Left hindlimb (tissue), 1 donor: Measurements from ENCODE around the gene FGF14.

Experiments used
- DNase-seq: peaks from one replicate; pipeline ENCODE4 v3.0.0-alpha.2; 2018

Gene FGF14

GRCh38 chr13:102237230-102237629 lies 164.6 kb downstream of the FGF14 start:
- DNase-seq, result no peak

DNA sequence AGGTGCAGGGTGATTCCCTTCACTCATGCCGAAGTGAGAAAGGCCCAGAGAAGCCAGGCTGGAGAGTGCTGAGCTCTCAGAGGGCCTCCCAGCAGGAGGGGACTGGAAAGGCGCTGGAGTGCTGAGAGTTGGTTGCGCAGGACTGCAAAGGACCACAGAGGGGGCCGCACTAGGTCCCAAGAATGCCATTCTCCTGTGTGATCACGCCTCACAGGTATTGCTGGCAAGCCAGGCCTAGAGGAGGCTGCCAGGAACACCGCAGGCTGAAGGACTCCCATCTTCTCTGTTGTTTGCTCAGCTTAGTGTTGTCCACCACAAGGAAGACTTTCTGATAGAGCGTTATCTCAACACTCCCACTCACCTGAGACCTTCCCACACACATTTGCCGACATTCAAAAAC lies 165.0 kb downstream of the FGF14 start:
- no peak for DNase-seq

DNA sequence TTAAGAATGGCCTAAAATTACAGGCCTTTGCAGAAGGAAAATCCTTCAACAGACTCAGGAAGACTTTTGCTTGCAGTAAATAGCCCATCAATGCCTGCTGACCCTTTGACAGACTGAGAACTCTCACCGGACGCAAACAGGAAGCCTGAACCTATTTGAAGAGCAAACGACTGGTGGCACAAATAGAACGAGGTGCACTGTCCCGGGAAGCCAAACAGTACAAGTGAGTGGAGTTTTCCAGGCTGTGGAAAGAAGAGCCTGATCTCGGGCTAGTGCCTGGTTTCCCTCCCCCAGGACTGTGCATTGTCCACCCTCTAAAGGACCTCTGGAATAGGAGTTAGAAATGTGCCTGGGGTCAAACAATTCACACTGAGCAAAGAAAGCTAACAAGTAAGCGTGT lies 165.5 kb downstream of the FGF14 start:
- no peak for DNase-seq

- no peak for DNase-seq
Observed at GRCh38 chr13:102235689-102236088, 166.2 kb downstream of the FGF14 start.

- DNase-seq, result no peak
Observed at GRCh38 chr13:102234618-102235017, 167.2 kb downstream of the FGF14 start.

- DNase-seq, result no peak
Observed at GRCh38 chr13:102233566-102234208, 168.2 kb downstream of the FGF14 start.

DNA sequence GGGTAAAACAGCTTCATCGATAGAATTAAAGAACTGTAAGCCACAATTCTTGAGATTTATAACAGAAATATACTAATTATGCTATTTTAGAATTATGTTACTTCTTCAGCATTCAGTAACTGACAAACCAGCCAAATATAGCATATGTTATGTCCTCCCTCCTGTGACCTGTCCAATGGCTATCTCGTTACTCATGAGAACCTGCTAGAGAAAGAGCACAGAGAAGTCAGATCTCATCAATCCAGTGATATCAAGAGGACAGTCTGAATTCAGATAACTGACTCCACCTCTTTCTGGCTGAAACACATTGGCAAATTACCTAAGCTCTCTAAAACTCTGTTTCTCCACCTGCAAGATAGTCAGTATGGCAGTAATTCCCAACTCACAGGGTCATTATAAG lies 170.4 kb downstream of the FGF14 start:
- DNase-seq, result no peak

GRCh38 chr13:102227741-102228140 lies 174.1 kb downstream of the FGF14 start:
- DNase-seq, result no peak

GRCh38 chr13:102226591-102226990 lies 175.3 kb downstream of the FGF14 start:
- no peak for DNase-seq

- DNase-seq, result no peak
Observed at GRCh38 chr13:102225892-102226291, 176.0 kb downstream of the FGF14 start.

DNA sequence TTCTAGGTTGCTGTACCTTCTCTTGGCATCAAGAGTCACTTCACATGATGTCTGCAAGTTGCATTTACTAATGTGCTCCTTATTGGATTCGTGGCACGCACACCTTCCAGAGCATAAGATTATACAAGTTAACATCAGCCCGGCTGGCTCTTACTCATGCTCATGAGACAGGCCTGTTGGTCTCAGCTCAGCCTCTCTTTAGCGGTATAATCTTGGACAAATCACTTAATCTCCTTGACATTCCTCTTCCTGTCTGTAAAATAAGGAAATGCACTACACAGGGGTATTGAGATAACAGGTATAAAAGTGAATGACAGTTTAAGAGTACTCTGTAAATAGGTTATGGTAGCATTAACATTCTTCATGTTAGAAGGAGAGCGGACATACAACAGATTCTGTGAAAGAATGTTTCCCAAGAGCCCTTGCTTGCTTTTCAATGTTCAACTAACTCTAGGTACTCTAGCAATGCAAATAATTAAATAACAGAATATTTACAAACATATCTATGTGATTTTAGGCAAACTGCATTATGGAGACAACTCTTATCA lies 181.1 kb downstream of the FGF14 start:
- DNase-seq, result no peak

- no peak for DNase-seq
Observed at GRCh38 chr13:102214956-102215355, 186.9 kb downstream of the FGF14 start.

GRCh38 chr13:102212729-102213128 lies 189.1 kb downstream of the FGF14 start:
- DNase-seq, result no peak

DNA sequence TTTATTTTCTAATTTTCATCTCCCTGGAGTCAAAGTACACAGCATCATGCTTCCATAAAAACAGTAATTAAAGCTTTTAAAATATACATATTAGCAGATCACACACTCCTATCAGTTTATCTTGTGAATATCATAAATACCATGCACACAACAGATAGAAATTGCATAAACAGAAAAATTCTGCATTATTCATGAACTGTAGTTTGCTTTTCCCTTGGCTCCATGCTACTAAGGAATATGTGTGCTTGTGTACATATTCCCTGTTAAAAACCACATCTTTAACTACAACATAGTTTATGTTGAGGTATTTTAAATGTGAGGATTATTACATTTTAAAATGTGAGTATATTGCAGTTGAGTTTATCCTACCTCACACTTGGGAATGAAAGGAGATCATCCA lies 193.5 kb downstream of the FGF14 start:
- no peak for DNase-seq

GRCh38 chr13:102207680-102208342 lies 194.0 kb downstream of the FGF14 start:
- no peak for DNase-seq

DNA sequence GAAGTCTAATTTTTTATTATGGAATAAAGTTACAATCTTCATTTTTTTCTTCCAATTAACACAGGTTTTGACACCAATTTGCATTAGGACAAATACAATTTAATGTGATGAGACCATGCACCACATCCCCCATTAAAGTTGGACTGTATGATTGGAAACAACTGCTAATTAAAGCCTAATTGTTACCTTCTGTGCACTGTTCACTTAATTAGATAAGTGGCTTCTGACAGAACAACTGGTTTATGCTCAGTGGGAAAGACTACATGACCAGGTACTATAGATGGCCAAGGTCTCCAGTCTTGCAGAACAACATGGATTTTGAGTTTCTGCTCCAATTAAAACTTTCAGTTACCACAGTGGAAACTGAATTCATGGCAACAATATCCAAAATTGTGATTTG lies 198.1 kb downstream of the FGF14 start:
- DNase-seq, result no peak

DNA sequence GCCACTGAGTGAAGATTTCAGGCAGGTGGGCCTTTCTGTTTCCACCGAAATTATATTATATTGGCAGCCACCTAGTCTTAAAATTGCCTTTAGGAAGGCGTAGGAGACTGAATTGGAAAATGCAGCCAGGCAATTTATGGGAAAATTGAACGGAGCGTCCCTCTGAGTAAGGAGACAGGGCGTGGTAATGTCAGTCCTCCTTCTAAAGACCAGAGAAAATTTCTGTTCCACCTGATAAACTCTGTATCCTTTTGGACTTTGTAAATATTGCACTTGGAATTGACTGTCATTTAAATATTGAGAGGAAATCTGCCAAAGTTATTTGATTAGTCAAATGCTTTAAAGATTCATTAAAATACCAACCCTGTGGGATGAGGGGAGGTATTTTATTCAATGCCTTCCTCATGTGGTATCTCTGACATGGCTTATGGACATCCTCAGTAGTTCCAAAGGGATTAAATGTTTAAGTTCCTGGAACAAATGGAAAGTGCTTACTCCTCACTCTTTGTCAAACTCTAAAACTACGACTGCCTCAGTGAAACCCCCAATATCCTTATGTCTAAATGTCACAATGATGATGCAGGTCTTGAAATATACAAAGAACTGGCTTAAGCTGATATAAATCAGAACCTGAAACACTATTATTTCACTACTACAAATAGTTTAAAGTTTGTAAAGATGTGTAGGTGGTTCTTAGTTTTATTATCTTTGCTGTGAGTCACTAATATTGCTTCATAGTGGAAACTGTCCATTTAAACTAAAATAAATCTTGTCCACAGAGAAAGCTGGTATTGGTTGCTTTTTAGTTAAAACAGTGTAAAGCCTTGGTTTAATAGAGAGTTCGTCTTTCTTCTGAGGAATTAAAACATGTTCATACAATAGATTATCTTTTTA lies 203.2 kb downstream of the FGF14 start:
- DNase-seq, result no peak

DNA sequence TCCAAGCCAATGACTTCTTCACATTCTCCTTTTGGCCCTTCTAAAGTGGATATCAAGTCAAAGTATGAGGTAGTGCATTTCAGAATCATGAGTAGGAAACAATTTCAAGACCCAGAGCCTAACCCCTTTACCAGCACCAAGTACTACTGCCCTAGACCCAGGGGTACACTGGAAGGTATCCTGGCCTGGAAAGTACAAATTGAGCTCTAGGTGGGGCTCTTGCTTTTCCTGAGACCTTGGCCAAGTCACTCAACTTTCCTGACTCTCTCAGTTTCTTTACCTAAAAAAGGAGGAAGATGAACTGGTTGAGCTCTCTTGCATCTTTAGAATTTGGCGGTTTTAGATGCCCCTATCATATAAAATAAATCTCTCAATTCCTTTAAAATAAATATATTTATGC lies 204.7 kb downstream of the FGF14 start:
- no peak for DNase-seq

DNA sequence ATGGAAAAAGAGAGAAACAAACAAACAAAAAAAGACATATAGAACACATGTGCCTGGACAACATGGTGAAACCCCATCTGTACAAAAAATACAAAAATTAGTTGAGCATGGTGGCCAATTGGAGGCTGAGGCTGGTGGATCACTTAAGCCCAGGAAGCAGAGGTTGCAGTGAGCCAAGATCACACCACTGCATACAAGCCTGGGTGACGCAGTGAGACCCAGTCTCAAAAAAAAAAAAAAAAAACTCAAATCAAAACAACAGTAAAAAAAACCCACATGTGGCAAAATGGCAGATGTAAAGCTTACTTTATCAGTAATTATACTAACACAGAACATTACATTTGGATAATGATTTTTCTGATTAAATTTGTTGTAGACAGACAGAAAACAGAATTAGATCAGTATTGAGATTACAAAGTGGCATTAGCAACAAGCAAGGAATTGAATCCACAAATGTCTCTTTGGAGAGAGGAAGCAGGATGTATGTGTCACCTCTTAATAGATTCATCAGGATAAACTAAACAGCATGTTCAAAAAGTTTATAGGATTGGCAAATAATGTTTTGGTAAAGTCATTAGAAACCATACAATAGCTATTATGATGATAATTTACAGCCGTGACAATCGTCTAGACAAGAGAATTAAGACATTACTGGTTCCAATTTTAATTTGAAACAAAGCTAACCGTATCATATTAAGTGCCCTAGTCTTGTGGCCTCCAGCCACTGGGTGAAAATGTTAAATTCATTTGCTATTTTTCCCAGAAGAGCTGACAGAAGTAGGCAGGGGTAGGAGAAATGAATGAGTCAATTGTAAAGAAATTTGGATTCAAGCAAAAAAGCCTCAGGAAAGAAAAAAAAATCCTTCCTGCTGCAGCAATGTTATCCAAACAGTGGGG lies 206.0 kb downstream of the FGF14 start:
- DNase-seq, result no peak

DNA sequence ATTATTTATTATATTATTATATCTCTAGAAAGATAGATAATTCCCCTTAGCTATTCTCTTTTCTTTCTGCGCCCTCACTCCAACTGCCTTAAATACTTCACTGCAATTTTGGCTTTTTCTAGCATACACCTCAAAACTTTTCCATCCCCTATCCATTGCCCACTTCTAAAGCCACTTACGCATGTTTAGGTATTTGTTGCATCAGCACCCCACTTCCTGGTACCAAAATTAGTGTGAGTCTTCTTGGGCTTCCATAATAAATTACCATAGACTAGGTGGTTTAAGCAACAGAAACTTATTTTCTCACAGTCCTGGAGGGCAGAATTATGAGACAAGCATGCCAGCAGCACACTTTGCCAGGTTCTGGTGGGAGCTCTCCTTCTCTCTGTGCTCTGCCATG lies 209.0 kb downstream of the FGF14 start:
- DNase-seq, result no peak

DNA sequence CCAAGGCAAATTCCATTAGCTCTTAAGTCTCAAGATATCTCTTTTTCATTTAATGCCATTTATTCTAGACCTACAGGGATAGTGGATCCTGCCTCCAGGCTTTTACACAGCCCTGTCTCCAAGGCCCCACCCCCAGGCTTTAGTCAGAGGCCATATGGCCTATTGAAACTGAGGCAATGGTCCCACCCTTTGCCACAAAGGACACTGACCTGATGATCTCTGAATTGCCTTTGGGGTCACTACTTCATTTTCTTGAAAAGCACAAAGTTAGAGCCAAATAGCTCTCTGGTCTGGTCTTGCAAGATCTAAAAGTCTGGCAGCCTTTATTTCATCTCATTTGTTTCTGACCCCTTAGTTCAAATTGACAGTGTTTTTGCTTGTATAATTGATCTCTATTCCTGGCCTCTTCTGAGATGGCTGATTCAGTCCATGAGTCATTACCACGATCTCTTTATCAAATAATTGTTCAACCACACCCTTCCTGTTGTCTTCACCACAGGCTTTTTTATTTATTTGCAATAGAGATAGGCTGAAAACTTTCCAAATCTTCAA lies 209.8 kb downstream of the FGF14 start:
- DNase-seq, result no peak

GRCh38 chr13:102190930-102191329 lies 210.9 kb downstream of the FGF14 start:
- DNase-seq, result no peak
